K562 (cell line): ENCODE results near the gene ANK2. TPM values are rescaled to one million over a fixed set of nuclear protein-coding genes. Genes with fewer than 3 reads are reported as not detected.

Experiments used
- MCM3 ChIP-seq: fragments of 450-650 bp; IDR thresholded peaks from 2 replicates; pipeline ENCODE4 v1.6.1; 2016
- SETDB1 ChIP-seq: IDR thresholded peaks from one replicate; pipeline ENCODE4 v1.6.1; 2012; ENCODE audit warnings: low read length, control low read depth, inconsistent platforms
- polyA plus RNA-seq, 8 experiments: library from polyadenylated mRNA; depleted of rRNA in 4 of 8; stranded (reverse) in 5 of 8; unstranded in 3 of 8; fragments of >200 nt; fragmentation: Nextera tagmentation in 2 of 8; fragmentation: Illumina TruSeq in 1 of 8; extraction: Ambion mirVana in 2 of 8; extraction: Trizol in 1 of 8; gene quantifications; 2 replicates each; pipeline versions ENCODE4 v1.2.1 to v1.2.3, GENCODE V29; 2011 to 2014; ENCODE audit warnings: inconsistent platforms in 1 of 8, missing spikeins in 1 of 8
- total RNA-seq, 7 experiments: library from RNA; depleted of rRNA in 6 of 7; stranded (reverse); fragments of >200 nt in 6 of 7; fragmentation: Illumina TruSeq in 2 of 7; extraction: Trizol in 2 of 7; gene quantifications; 2 replicates each; pipeline versions ENCODE4 v1.2.1 to v1.2.3, GENCODE V29; 2011 to 2021; ENCODE audit warnings: low replicate concordance in 1 of 7
- TF ChIP-seq, protein P1 (sequence below): fragments of 450-650 bp; IDR thresholded peaks from one replicate; pipeline ENCODE4 v1.6.1; 2018; ENCODE audit warnings: mild to moderate bottlenecking, moderate library complexity; ENCODE audit not compliant: partially characterized antibody
- TF ChIP-seq, protein P2 (sequence below): fragments of 450-650 bp; IDR thresholded peaks from 2 replicates; pipeline ENCODE4 v1.6.1; 2017; ENCODE audit warnings: antibody characterized with exemption, mild to moderate bottlenecking
- TF ChIP-seq, protein P3 (sequence below): IDR thresholded peaks from 3 replicates; pipeline ENCODE4 v1.6.1; 2011; ENCODE audit warnings: borderline replicate concordance, mild to moderate bottlenecking, moderate library complexity; ENCODE audit not compliant: insufficient read length; ENCODE audit errors: extremely low read depth

ANK2 gene
- total and polyA plus RNA-seq, 9 of the 15 experiments (the other 6 are each of a cell fraction or from before 2014, with no cell fraction given) = 0.07 to 0.24 TPM; not detected in 7

DNA sequence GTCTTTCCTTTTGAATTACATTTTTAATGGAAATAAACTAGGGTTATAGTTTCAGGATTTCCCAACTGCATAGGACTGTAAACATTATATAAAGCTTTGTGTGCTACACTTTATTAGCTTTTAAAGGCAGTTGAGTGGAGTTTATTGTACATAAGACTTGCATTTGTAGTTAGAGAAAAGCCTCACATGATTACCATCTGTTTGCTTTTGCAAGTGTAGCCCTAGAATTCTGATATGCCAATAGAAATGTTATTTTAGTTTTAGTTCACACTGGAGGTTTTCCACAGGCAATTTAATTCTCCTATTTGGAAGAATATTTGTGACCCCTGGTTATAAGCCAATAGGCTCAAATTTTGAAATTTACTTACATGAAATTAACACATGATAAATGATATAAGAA, 41.3 kb upstream of the ANK2 start (continued):
- TF ChIP-seq, protein P1, sequence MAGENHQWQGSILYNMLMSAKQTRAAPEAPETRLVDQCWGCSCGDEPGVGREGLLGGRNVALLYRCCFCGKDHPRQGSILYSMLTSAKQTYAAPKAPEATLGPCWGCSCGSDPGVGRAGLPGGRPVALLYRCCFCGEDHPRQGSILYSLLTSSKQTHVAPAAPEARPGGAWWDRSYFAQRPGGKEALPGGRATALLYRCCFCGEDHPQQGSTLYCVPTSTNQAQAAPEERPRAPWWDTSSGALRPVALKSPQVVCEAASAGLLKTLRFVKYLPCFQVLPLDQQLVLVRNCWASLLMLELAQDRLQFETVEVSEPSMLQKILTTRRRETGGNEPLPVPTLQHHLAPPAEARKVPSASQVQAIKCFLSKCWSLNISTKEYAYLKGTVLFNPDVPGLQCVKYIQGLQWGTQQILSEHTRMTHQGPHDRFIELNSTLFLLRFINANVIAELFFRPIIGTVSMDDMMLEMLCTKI = no peak
- TF ChIP-seq, protein P2, sequence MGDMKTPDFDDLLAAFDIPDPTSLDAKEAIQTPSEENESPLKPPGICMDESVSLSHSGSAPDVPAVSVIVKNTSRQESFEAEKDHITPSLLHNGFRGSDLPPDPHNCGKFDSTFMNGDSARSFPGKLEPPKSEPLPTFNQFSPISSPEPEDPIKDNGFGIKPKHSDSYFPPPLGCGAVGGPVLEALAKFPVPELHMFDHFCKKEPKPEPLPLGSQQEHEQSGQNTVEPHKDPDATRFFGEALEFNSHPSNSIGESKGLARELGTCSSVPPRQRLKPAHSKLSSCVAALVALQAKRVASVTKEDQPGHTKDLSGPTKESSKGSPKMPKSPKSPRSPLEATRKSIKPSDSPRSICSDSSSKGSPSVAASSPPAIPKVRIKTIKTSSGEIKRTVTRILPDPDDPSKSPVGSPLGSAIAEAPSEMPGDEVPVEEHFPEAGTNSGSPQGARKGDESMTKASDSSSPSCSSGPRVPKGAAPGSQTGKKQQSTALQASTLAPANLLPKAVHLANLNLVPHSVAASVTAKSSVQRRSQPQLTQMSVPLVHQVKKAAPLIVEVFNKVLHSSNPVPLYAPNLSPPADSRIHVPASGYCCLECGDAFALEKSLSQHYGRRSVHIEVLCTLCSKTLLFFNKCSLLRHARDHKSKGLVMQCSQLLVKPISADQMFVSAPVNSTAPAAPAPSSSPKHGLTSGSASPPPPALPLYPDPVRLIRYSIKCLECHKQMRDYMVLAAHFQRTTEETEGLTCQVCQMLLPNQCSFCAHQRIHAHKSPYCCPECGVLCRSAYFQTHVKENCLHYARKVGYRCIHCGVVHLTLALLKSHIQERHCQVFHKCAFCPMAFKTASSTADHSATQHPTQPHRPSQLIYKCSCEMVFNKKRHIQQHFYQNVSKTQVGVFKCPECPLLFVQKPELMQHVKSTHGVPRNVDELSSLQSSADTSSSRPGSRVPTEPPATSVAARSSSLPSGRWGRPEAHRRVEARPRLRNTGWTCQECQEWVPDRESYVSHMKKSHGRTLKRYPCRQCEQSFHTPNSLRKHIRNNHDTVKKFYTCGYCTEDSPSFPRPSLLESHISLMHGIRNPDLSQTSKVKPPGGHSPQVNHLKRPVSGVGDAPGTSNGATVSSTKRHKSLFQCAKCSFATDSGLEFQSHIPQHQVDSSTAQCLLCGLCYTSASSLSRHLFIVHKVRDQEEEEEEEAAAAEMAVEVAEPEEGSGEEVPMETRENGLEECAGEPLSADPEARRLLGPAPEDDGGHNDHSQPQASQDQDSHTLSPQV = no peak
- TF ChIP-seq MCM3 (no peak), SETDB1 (no peak)
- TF ChIP-seq, protein P3, sequence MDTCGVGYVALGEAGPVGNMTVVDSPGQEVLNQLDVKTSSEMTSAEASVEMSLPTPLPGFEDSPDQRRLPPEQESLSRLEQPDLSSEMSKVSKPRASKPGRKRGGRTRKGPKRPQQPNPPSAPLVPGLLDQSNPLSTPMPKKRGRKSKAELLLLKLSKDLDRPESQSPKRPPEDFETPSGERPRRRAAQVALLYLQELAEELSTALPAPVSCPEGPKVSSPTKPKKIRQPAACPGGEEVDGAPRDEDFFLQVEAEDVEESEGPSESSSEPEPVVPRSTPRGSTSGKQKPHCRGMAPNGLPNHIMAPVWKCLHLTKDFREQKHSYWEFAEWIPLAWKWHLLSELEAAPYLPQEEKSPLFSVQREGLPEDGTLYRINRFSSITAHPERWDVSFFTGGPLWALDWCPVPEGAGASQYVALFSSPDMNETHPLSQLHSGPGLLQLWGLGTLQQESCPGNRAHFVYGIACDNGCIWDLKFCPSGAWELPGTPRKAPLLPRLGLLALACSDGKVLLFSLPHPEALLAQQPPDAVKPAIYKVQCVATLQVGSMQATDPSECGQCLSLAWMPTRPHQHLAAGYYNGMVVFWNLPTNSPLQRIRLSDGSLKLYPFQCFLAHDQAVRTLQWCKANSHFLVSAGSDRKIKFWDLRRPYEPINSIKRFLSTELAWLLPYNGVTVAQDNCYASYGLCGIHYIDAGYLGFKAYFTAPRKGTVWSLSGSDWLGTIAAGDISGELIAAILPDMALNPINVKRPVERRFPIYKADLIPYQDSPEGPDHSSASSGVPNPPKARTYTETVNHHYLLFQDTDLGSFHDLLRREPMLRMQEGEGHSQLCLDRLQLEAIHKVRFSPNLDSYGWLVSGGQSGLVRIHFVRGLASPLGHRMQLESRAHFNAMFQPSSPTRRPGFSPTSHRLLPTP = no peak
